GM12892 (cell line): ENCODE results near the gene PYM1.

ENCODE experiments used
- POLR2A ChIP-seq: IDR thresholded peaks from 2 replicates; pipeline ENCODE4 v1.6.1; 2011; ENCODE audit warnings: low read depth, low read length, control low read depth
- POLR2AphosphoS5 ChIP-seq: IDR thresholded peaks from 2 replicates; pipeline ENCODE4 v1.6.1; 2011; ENCODE audit warnings: low read depth, low read length, control low read depth
- TAF1 ChIP-seq: IDR thresholded peaks from 2 replicates; pipeline ENCODE4 v1.6.1; 2011; ENCODE audit warnings: low read depth, mild to moderate bottlenecking, control low read depth, low read length, borderline replicate concordance

DNA sequence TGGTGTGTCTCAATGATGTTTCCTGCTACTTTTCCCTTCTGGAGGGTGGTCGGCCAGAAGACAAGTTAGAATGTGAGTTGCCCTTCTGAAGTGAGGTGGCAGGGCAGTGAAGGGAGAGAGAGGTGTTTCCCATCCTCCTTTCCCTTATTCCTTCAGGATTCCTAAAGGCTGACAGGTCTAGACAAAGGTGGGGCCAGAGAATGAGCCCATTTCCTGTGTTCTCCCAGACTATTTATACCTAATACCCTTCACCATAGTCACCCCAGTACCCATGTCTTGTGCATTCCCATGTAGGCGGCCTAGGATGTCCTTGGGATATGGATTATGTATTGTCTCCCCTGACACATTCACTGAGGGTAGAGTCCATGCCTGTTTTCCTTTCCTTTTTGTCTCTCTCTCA lies 10.3 kb upstream of the PYM1 start:
- TF ChIP-seq POLR2A (no peak), POLR2AphosphoS5 (no peak), TAF1 (no peak)
